Endometrium (tissue), 2 donors: ENCODE measurements around the gene FAM171A1.
"Not testable (repeated sequence)": the region's sequence is repeated elsewhere in the genome, so short reads cannot be mapped to it uniquely, and the experiment has no call there.

Experiments
- FAIRE-seq: peaks from 2 replicates; lab custom pipeline; 2012; peaks lifted over from hg19 to GRCh38; lab: Jason Lieb, UNC
- donor health status: control.
- donor health status: control.

FAM171A1 gene

DNA sequence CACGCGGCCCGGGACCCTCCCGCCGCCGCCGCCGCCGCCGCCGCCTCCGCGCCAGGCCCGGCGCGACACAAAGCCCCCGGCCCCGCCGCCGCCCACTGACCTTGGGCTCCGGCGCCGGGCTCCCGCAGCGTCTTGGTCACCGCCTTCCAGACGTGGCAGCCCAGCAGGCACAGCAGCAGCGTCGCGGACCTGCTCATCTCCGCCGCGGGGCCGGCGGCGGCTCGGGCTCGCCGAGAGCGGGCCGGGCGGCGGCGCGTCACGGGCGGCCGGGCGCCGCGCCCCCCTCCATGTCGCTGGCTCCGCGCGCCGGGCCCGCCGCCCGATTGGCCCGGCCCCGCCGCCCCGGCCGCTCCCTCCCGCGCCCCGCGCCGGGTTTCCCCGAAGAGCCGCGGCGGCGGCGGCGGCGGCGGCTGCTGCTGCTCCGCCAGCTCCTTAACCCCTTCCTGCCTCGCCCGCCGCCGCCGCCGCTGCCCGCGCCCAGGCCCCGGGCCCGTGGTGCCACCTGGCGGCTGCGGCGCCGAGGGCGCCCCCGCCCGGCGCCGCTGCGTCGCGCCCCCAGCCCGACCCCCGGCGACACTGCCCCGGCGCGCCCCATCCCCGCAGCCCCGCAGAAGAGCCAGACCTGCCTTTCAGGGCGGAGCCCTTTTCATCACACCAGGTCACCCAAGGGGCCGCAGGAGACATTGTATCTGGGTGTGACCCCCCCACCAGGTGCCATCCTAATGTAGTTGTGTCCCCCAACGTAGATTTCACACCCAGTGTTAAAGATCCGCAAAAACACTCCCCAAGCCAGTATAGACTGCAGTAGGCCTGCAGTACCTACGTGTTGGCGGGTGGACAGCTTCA is at the start of gene FAM171A1:
TSS of gene FAM171A1 (minus strand) at position 434 of the 846 bp plus-strand sequence. CDS start at position 197, 237 bp downstream.
- FAIRE-seq, result no peak

- no peak for FAIRE-seq
These were observed 49.8 kb upstream of the FAM171A1 start for GRCh38 chr10:15420858-15421257.

DNA sequence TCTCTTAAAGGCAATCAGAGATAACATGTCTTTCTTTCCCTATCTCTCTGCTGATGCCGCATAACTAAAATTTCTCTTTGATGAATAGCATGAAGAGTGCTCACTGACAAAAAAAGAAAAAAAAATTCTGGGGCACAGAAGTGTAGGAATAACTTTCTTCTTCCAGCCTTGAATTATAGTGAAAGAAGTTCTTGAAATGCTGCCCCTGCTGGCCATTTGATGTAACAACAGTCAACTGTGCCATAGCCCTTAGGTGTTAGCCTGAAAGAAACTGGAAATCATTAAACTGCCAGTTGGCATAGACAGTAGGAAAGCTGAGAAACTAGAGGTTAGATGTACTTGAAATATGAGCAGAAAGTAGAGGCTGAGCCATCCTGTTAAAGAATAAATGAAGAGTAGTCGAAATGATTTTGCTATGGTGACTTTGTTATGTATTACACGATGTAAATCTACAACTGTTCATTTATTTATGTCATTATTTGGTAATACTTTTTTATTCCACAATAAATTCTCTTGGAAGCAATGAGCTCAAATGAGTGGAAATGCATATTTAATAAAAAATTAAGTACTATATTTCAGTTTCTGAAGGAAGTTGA is 48.3 kb upstream of the FAM171A1 start:
- no peak for FAIRE-seq

DNA sequence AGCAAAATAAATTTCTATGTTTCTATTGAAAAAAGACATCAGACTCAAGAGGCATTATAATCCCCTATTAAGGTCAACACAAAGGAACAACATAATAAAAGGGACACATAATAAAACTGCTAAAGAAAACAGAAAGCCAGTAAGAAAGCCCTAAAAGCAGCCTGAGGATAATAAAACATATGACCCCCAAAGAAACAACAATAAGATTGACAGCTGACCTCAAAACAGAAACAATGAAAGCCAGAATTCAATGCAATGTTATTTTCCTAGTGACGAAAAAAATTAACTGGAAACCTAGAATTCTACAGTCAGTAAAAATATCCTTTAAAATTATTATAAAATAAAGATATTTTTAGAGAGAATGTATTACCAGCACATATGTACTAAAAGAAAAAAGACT is 44.9 kb upstream of the FAM171A1 start:
- FAIRE-seq, result no peak

GRCh38 chr10:15411010-15411409 is 39.9 kb upstream of the FAM171A1 start:
- FAIRE-seq, result no peak

- not testable (repeated sequence) for FAIRE-seq
These were observed 38.3 kb upstream of the FAM171A1 start for GRCh38 chr10:15409350-15409749.

GRCh38 chr10:15408557-15408956 is 37.5 kb upstream of the FAM171A1 start:
- FAIRE-seq, result no peak

- FAIRE-seq, result no peak
These were observed 34.2 kb upstream of the FAM171A1 start for GRCh38 chr10:15405319-15405718.

DNA sequence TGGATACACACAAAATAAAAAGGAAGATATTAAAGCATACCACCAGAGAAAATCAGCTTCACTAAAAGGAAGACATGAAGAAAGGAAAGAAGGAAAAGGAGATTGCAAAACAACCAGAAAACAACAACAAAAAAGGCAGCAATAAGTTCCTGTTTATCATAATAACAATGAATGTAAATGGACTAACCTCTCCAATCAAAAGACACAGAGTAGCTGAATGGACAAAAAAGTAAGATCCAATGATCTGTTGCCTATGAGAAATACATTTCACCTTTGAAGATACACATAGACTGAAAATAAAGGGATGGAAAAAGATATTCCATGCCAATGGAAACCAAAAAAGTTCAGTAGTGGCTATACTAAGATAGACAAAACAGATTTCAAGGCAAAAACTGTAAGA is 30.3 kb upstream of the FAM171A1 start:
- FAIRE-seq, result no peak

GRCh38 chr10:15400461-15400860 is 29.4 kb upstream of the FAM171A1 start:
- not testable (repeated sequence) for FAIRE-seq

- no peak for FAIRE-seq
These were observed 28.1 kb upstream of the FAM171A1 start for GRCh38 chr10:15399060-15399661.

GRCh38 chr10:15395935-15396334 is 24.8 kb upstream of the FAM171A1 start:
- FAIRE-seq, result no peak

DNA sequence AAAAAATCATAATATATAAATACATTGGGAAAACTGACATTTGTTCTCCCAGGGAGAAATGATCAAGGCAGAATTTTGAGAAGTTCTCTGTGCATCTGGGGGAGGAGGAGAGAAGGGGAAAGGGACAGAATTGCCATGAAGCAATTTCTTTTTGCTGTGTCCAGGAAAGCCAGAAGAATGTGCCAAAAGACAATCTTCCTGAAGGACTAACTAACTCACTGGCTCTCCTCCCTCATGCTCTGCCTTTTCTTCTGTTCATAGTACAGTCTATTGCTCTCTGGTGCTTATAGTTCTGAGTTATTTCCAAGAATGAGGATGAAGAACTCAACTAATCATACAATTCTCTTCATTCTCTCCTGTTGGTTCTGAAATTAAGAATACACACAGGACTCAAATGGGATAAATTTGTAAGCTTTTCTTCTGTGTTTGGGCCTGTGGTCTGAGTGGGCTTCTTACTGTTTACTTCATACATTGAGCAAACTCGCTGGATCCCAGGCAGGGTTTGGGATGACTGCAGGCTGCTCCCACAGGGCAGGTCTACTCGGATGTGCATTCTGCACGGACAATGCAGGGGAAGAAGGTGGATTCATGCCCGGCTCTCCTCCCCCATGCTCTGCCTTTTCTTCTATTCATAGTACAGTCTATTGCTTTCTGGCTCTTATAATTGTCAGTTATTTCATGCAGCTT is 22.2 kb upstream of the FAM171A1 start:
- FAIRE-seq, result no peak

DNA sequence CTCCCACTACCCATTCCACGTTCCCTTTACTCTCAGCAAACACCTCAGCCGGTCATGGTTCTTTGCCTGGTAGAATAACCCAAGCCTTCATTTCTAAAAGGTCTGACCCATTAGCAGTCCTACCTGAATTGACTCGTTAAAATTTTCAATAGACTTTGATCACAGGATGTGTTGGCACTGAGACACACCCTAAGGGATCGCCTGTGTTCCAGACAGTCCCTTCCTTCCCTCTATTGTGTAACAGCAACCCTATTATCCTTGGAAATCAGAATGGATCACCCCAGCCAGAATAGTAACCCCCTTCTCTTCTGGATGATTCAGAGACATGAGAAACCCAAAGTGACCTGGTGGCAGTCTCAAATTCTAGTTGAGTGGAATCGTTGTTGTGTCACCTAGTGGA is 20.4 kb upstream of the FAM171A1 start:
- no peak for FAIRE-seq

- not testable (repeated sequence) for FAIRE-seq
These were observed 17.1 kb upstream of the FAM171A1 start for GRCh38 chr10:15388172-15388571.

DNA sequence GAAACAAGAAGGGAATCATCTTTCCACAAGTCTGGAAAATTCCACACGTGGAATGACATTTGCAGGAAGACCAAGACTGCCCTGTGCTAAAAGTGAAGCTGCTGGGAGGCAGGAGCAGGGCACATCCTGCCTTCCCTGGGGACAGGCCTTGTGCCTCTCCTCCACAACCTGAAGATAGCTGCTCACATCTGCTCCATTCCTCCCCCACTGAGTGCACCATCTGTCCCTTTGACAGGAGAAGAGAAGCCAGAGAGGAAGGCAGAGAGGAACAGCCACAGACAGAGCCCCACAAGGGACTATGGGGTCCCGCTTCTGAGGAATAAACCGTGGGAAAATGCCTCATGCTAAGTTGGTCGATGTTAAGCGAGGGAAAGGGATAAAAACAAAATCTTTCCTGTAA is 15.9 kb upstream of the FAM171A1 start:
- FAIRE-seq, result no peak

DNA sequence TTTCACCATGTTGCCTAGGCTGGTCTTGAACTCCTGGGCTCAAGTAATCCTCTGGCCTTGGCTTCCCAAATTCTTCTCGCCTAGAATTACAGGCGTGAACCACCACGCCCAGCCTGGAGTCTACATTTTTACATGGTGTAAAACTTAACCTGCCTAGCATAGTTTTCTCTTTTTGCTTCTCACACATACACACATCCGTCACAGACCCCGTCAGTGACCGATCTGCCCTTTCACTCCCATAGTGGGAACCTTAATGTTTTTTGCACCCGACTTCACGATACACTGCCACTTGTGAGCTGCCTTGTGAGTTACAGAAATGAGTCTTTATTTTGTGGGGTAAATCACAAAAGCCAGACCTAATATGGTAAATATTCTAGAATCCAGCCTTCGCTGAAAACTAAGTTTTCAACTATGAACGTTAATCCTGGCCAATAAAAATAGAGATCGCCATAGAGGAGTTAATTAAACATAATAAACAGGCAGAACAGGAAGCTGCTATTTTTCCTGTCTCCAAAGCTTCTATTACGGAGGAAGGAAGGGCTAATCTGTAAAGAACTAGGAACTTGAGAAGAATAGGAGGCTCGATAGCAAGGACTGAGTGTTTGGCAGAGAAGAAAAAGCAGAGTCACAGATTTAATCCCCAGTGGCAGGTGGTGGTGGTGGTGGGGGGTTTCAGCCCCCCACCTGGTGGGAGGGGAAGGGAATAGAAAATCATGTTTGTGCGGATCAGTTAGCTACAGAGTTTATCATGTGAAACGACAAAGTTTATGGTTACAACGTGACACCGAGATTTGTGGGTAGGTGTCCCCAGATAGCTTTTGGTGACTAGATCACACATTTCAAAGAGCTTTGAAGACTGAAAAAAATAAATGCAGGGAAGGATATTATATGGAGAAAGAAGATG is 14.7 kb upstream of the FAM171A1 start:
- FAIRE-seq, result no peak

DNA sequence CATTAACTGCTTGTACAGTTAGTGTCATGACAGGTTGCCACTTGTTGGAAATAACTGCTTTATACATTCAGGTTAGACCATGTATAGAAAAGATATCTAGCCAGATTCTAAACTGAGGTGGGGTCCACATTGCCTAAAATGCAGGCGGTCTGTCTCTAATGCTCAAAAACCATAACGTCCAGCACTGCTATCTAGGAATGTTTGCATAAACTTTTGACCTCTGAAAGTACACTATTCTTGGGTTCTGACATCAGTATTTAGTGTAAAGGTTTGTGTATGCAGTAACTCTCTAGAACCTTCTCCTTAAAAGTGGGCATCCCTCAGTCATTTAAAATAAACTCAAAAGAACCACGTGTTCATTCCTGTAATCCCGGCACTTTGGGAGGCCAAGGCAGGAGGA is 10.3 kb upstream of the FAM171A1 start:
- FAIRE-seq, result no peak

DNA sequence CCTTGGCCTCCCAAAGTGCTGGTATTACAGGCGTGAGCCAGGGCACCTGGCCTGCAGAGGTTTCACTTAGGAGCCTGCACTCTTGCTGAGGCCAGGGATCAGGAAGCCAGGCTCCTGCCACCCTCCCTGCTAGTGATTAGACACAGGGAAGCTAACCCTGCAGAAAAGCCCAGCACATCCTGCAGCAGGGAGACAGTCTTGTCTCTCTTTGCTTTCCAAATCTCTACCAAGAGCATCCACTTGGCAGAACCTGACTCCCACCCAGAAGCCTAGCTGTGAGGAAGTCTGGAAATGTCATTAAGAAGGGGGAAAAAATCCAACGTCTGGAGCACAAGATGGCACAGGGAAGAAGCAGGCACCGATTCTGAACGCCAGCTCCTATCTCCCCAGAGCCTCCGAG is 8.0 kb upstream of the FAM171A1 start:
- no peak for FAIRE-seq

GRCh38 chr10:15378569-15378968 is 7.5 kb upstream of the FAM171A1 start:
- no peak for FAIRE-seq

DNA sequence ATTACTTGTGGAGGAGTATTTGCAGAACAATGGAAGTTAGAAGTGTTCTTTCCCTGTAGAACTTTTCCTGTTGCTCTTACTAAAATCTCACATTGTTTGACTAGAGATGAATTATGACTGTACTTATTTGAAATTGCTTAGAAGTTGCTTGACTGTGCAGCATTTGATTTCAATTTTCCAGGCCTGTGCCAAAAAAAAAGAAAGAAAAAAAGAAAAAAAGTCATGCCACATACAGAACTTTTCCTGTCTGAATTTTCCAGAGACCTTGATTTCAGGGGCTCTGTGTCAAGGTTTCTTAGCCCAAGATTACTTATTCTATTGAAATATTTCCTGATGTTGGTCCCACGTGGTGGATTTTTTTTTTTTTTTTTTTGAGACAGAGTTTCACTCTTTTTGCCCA is 3.5 kb upstream of the FAM171A1 start:
- no peak for FAIRE-seq

DNA sequence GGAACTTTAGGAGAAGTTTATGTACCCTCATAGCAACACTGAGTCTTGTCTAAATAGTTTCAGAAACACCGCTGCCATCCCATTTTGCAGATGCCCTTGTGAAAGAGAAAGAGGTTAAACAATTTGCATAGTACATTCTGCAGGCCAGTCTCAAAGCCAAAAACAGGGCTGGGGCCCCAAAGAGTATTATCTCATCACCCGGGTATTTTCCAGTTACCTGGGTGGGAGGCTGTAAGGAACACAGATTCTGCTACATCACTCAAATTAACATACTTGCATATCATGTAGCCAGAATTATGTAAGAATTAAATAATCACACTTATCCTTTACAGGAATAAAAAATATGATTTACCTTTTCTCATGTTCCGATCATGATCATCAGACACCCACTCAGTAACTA is 3.1 kb upstream of the FAM171A1 start:
- FAIRE-seq, result no peak
